GM19035 (cell line): ENCODE measurements around the gene ARSA.
A peak's percentile ranks its signal among the peaks of the same experiment; 100 is the strongest.

Experiments used
- ATAC-seq: cut with Tn5 transposase; IDR thresholded peaks from one replicate; pipeline ENCODE4 v1.9.1; 2021; ENCODE audit not compliant: unreplicated experiment

The ARSA gene

DNA sequence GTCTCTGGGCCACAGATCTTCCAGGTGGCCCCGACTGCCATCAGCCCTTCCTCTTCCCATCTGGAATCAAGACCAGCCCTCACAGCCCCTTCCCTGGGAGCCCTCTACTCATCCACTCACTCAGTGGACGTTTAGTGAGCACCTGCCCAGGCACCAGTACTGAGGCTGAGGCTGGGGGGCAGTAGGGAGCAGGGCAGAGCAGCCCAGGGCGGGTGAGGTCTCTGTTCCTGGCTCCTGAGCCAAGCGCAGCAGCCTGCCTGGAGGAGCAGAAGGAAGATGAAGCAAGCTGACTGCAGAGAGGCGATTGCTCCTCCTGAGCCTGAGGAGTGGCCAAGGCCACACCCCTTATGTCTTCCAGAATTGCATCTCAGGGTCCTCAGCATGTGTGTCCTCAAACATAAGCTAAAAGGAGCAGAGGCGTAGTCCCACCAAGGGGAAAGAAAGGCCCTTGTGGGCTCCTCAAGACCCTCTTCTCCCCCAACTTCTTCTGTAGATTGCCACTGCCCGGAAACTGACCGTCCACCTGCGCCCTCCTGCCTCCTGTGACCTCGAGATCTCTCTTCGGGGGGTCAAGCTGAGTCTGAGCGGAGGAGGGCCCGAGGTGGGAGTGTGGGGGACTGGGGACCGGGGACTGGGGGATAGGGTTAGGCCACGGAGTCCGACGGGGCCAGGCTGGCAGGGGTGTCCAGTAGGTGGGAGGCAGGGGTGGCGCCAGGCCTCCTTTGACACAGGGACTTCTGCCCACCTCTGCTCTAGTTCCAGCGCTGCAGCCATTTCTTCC, 21.6 kb downstream of the ARSA start:
- no peak for ATAC-seq

DNA sequence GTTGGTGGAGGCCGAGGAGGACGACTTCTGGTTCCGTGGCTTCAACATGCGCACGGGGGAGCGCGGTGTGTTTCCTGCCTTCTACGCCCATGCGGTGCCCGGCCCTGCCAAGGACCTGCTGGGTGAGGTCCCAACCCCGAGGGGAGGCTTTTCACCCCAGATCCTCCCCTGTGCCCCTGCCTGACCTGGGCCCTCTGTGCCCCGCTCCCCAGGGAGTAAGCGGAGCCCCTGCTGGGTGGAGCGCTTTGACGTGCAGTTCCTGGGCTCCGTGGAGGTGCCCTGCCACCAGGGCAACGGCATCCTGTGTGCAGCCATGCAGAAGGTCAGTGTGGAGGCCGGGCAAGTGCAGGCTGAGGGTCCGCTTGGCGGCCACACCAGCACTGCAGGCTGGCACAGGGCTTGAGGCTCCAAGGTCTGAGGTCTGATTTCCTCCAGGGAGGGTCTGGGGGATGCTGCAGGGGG, 22.3 kb downstream of the ARSA start:
- ATAC-seq: no peak

DNA sequence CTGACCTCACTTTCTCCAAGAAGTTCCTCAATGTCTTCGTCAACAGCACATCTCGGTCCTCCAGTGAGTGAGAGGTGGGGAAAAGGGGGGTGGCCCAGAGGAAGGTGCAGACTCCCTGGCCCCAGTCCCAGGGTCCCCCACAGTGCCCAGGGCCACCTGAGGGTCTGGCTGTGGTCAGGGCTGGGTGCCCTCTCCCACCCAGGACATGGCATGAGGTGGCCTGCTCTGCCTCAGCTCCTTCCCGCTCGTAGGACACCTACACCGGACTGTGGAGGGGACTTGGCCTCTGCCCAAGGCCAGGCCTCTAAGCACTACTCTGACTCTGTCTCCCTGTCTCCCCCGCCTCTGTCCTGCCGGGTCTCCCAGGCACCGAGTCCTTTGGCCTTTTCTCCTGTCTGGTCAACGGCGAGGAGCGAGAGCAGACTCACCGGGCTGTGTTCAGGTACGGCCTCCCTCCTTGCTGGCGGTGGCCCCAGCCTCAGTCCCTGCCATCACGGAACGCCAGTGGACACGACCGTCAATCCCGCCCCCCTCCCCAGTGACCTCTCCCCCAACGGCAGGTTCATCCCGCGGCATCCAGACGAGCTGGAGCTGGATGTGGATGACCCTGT, 22.8 kb downstream of the ARSA start:
- no peak for ATAC-seq

DNA sequence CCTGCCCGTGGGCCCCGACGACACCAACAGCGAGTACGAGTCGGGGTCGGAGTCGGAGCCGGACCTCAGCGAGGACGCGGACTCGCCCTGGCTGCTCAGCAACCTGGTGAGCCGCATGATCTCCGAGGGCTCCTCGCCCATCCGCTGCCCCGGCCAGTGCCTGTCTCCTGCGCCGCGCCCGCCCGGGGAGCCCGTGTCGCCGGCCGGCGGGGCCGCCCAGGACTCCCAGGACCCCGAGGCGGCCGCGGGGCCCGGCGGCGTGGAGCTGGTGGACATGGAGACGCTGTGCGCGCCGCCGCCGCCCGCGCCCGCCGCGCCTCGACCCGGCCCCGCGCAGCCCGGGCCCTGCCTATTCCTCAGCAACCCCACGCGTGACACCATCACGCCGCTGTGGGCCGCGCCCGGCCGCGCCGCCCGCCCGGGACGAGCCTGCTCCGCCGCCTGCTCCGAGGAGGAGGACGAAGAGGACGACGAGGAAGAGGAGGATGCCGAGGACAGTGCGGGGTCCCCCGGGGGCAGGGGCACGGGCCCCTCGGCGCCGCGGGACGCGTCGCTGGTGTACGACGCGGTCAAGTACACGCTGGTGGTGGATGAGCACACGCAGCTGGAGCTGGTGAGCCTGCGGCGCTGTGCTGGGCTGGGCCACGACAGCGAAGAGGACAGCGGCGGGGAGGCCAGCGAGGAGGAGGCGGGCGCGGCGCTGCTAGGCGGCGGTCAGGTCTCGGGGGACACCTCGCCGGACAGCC, 23.5 kb downstream of the ARSA start:
- no peak for ATAC-seq

- ATAC-seq: no peak
Measured at GRCh38 chr22:50603511-50604255, 24.3 kb downstream of the ARSA start.

GRCh38 chr22:50602338-50602700, 25.6 kb downstream of the ARSA start:
- ATAC-seq: no peak

DNA sequence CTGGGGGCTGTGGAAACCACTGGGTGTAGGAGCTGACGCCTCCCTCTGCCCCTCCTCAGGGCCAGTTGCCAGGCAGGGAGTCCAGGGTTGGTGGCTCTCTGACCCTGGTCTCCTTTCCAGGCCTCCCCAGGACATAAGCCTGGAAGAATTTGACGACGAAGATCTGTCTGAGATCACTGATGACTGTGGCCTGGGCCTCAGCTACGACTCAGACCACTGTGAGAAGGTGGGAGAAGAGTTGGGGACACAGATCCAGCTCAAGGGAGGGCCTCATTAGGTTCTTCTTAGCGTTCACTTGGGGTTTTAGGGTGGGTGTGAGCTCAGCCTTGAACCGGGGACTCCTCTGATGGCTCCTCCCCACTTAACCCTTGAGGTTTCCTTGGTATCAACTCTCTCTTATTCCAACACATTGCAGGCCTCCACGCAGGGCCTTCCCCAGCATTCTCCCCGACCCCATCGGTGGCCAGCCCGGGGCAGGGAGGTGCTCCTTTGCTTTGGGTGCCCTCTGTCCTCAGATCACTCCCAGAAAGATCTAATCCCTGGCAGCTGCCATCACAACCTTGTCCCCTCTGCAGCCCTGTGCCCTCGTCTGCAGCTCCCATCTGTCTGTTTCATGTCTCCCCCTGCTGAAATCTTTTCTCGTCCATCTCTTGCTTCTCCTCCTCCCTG, 26.1 kb downstream of the ARSA start:
- ATAC-seq: no peak

DNA sequence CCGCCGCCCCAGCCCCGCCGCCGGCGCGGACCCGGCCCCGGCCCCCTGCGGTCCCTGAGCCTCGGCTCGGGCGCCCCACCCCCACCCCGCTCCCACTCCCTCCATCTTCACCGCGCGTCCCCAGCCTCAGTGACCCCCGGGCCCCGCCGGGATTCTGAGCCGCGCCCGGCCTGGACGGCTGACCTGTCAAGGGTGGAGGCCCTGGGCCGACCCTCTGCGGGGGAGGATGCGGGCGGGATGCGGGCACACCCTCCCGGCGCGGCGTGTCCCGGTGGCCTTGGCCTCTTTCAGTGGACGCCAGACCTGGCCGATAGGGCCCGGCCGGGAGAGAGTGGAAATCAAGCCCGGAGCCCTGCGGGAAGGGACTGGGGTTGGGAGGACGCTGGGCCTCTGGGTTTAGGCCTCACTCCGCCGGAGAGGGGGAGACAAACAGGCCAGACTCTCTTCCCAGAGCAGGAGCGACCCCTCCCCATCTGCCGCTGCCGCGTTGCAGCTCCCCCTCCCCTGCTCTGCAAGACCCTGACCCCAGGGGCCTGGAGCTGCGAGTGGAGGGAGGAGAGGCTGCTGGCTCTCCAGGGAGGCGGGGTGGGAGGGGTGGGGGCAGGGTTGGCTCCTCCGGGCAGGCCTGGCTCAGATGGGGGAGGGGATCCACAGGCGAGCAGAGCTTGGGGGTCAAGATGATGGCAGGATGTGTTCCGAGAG, 26.8 kb downstream of the ARSA start:
- ATAC-seq: no peak

DNA sequence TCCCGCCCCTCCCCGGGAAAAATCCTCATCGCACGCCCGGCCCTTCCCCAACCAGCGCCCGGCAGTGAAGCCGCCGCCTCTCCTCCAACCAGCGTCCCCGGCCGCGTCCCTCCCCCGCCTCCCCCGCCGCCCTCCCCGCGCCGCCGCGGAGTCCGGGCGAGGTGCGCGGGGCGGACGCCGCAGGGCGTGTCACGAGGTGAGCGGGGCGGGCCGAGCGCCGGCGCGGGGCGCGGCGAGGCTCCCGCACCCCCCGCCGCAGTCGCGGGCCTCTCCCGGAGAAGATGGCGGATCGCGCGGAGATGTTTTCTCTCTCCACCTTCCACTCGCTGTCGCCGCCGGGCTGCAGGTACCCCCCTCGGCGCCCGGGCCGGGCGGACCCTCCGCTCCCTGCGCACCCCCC, 27.4 kb downstream of the ARSA start, which contains the start of gene MAPK8IP2:
TSS of gene MAPK8IP2 (plus strand) at position 256 of the 400 bp plus-strand sequence. CDS start at position 282, 26 bp downstream.
- no peak for ATAC-seq

GRCh38 chr22:50599816-50600455, 28.0 kb downstream of the ARSA start:
- no peak for ATAC-seq

GRCh38 chr22:50597097-50597496, 30.9 kb downstream of the ARSA start:
- ATAC-seq: no peak

DNA sequence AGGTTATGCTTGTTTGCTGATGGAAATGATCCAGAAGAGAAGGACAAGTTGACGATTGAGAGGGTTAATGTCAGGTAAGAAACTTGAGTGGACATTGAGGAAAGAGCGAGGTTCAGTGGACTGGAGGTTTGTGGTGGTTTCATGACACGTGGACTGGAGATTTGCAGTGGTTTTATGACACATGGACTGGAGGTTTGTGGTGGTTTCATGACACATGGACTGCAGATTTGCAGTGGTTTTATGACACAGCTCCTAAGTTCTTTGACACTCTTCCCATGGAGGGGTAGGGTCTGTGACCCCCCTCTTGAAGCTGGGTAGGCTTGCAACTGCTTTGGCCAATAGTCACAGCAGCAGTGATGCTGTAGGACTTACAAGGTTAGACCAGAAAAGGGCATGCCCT, 32.8 kb downstream of the ARSA start:
- ATAC-seq: no peak

- ATAC-seq: no peak
Measured at GRCh38 chr22:50587407-50587806, 40.5 kb downstream of the ARSA start.

DNA sequence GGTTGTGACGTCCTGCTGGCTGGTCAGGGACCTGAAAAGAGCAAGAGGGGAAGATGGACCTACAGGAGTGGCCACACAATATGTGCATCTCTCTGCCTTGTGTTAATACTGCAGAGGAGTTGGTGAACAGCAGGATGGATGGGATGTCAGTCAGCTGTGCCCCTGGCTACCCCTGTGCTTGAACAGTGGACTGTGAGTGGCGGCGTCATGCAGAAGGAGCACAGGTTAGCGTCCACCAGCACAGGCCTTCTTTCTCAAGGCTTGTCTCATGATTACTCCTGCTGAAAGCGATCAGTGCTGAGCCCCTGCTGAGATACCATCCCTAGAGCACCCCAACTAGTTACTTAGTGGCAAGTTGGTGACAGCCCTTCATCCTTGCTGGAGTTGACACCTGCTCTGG, 41.5 kb downstream of the ARSA start:
- no peak for ATAC-seq

- ATAC-seq: no peak
Measured at GRCh38 chr22:50585781-50586180, 42.2 kb downstream of the ARSA start.

DNA sequence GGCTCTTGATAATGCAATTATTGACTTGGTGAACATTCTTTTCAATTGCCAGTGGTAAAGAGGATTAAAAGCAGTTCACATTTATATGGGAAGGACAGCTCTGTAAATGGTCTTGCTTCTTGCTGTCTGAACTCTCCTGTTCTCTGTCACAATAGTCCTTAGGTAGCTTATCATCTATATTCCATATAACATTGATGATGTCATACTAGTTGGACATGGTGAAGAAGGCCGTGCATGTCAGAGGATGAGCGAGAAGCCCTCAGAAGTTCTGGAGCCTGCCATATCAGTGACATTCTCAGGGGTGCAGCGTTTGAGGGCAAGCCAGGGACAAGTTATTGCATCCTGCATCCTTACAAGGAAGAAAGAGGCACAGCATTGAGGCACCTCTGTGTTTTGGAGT, 42.7 kb downstream of the ARSA start:
- ATAC-seq: no peak

GRCh38 chr22:50584106-50585096, 43.6 kb downstream of the ARSA start:
- no peak for ATAC-seq

DNA sequence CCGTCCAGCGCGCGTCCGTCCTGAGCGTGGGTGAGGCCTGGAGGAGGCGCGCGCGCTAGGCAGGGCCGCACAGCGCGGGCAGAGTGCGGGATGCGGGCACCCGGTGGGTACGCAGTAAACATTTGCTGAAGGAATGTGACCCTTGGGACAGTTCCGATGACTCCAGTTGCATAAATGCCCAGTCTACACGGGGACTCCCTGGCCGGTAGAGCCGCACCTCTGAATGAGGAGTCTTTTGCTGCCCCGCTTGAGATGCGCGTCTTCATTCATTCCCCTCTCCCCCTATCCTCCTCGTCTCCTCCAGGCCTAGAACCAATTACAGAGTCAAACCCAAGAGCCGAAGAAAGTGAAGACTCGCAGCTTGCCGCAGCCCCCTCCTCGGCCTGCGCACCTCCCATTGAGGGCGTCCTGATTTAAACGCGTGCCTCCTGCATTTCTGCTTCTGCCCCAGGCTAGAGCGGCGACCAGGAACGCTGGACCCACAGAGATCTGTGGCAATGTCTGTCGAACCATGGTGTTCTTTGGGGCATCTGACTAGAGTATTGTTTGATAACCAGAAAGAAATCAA, 44.6 kb downstream of the ARSA start:
- peak; percentile 23 for ATAC-seq
